AG10803 (cell line): ENCODE results near the gene YWHAG.

Experiments used
- DNase-seq: peaks from one replicate; pipeline ENCODE4 v3.0.0; 2010; ENCODE audit warnings: low read depth
- H3K4me3 ChIP-seq: 2 replicates; pipeline ENCODE4 v1.5.1; 2011; ENCODE audit warnings: mild to moderate bottlenecking, low read length, control low read depth
- TF ChIP-seq, protein P1 (sequence below): conservative IDR thresholded peaks from 2 replicates; pipeline ENCODE4 v1.5.1; 2011; ENCODE audit warnings: mild to moderate bottlenecking, low read length, control low read depth, inconsistent platforms

The YWHAG gene

DNA sequence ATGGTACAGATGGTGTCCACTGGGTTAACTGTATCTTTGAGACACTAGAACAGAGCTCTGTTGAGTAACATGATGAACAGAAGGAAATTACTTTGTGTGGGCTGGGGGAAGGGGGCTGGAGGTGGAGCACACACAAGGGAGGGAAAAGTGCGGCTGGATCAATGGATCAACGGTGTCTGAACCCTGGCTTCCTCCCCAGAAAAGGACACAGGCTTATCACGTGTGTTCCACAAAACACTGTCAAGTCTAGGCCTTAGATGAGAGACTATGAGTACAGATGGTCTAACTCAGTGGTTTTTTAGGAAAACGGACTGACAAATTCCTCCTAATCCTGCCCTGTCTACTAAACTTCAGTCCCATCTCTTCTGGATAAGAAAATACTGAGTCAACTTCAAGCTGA is 28.5 kb downstream of the YWHAG start:
- TF ChIP-seq, protein P1, sequence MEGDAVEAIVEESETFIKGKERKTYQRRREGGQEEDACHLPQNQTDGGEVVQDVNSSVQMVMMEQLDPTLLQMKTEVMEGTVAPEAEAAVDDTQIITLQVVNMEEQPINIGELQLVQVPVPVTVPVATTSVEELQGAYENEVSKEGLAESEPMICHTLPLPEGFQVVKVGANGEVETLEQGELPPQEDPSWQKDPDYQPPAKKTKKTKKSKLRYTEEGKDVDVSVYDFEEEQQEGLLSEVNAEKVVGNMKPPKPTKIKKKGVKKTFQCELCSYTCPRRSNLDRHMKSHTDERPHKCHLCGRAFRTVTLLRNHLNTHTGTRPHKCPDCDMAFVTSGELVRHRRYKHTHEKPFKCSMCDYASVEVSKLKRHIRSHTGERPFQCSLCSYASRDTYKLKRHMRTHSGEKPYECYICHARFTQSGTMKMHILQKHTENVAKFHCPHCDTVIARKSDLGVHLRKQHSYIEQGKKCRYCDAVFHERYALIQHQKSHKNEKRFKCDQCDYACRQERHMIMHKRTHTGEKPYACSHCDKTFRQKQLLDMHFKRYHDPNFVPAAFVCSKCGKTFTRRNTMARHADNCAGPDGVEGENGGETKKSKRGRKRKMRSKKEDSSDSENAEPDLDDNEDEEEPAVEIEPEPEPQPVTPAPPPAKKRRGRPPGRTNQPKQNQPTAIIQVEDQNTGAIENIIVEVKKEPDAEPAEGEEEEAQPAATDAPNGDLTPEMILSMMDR = no peak
- DNase-seq = no peak
- H3K4me3 ChIP-seq = no peak overlapping the region

DNA sequence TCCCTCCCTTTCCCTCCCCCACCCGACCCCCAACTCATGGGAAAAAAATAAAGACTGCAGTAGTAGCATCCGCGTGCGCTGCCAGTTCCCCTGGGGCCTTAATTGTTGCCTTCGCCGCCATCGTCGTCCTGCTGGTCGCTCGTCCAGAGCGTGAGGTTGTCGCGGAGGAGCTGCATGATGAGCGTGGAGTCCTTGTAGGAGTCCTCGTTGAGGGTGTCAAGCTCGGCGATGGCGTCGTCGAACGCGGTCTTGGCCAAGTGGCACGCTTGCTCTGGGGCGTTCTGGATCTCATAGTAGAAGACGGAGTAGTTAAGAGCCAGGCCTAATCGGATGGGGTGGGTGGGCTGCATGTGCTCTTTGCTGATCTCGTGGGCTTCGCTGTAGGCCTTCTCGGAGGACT is 29.3 kb downstream of the YWHAG start:
- no peak overlapping the region for H3K4me3 ChIP-seq
- DNase-seq = no peak
- TF ChIP-seq, protein P1 = no peak

DNA sequence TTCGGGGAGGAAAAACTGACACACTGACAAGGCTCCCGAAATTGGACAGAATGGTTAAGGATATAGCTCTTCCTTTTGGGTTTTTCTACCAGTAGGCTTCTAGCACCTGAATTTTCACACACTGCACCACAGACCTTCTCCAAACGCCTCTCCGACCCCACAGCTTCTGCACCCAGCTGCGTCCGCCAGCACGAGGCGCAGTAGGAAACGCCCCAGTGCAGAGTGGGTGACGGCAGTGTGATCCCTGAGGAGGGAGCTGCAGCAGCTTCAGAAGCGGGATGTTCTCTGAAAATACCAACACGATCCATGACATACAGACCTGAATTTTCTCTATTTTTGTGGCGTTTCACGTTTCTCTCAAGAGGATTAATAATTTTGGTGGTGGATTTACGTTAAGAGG is 30.4 kb downstream of the YWHAG start:
- no peak for DNase-seq
- TF ChIP-seq, protein P1 = no peak
- H3K4me3 ChIP-seq = no peak overlapping the region

DNA sequence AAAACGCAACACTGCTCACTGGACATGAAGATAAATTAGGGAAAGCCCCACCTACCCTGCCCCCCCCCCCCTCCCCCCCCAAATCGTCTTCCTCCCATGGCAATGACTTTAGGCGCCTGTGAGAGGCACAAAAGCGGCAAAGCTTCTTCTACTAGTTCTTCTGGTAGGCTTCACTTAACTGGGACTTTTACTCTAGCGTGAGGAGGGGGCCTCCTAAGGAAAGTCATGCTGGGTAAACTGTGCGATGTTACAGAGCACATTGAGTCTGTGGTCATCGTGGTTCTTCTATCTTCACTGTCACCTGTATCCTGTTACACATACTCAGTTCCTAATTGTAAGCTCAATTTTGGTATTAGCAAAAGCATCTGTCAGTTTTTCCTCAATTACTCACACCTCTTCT is 31.2 kb downstream of the YWHAG start:
- no peak for DNase-seq
- no peak overlapping the region for H3K4me3 ChIP-seq
- TF ChIP-seq, protein P1 = no peak

DNA sequence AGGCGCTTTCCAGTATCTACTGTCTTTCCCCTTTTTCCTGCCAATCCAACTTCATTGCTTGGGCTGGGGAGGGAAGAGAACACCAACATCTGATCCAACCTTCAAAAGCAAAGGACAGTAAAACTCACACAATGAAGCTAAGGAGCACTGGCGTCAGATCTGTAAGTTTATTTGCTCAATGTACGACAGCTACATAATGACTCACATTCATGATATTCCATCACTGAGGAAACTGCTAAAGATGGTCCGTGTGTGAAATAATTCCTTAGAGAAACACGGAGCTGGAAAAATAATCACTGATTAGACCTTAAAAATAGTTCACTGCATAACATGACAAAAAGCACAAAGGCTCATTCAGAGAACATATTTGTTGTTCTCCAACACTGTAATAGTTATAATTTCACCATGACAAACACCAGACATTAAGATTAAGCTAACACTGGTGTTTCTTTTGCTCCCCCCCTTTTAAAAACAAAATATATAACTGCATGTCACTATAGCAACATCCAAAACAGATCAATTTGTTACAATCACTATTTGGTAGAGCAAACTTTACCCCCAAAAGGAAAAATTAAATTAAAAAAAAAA is 32.1 kb downstream of the YWHAG start:
- DNase-seq = no peak
- TF ChIP-seq, protein P1 = no peak
- no peak overlapping the region for H3K4me3 ChIP-seq

DNA sequence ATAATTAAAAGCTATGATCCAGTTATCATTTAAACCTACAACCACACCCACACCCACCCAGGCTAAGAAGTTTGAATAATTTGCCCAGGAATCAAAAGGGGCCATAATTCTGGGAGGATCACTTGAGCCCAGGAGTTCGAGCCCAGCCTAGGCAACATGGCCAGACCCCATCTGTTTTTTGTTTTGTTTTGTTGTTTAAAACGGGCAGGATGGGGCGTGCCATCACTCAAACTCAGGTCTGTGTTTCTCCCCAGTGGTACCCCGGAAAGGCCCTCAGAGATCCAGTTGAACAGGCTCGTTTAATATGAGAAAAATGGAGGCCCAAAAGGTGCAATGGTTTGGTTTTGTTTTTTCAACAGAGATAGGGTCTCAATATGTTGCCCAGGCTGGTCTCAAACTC is 33.0 kb downstream of the YWHAG start:
- TF ChIP-seq, protein P1 = no peak
- no peak for DNase-seq
- H3K4me3 ChIP-seq = no peak overlapping the region

DNA sequence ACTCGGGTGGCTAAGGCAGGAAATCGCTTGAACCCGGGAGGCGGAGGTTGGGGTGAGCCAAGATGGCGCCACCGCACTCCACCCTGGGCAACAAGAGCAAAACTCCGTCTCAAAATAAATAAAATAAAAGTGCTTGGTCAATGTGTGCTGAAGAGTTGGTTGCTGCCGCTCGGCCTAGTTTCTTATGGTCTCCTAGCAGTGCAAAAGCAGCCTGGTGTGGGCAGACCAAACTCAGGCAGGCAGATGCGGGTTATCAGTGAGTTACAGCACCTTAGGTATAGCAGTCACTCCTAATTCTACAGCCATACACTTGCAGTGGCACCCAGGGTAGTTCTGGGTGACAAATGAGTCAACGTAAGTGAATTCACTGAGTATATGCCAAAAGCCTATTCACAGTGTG is 33.7 kb downstream of the YWHAG start:
- no peak for DNase-seq
- TF ChIP-seq, protein P1 = no peak

More for the DNA sequence above, 33.7 kb downstream of the YWHAG start:
- no peak overlapping the region for H3K4me3 ChIP-seq
